Iris pigment epithelial cell (primary cell): ENCODE measurements around the gene ADRM1.

Experiments
- DNase-seq: peaks from one replicate; pipeline ENCODE4 v3.0.0-alpha.2; 2011; ENCODE audit warnings: low read depth

Gene ADRM1

GRCh38 chr20:62302341-62303061 lies at the start of gene ADRM1:
TSS of gene ADRM1 (plus strand) at chr20:62302997. CDS start at chr20:62303569, 572 bp downstream.
- DNase-seq = peak; percentile 96

GRCh38 chr20:62253398-62253797 lies 49.4 kb upstream of the ADRM1 start:
- no peak for DNase-seq

GRCh38 chr20:62254021-62254724 lies 48.6 kb upstream of the ADRM1 start:
- no peak for DNase-seq

GRCh38 chr20:62255976-62256375 lies 46.8 kb upstream of the ADRM1 start:
- DNase-seq = no peak

GRCh38 chr20:62258499-62259293 lies 44.1 kb upstream of the ADRM1 start:
- DNase-seq = peak; percentile 90

GRCh38 chr20:62259294-62259565 lies 43.6 kb upstream of the ADRM1 start:
- DNase-seq = no peak

GRCh38 chr20:62262064-62262463 lies 40.7 kb upstream of the ADRM1 start:
- no peak for DNase-seq

- DNase-seq = no peak
Measured at GRCh38 chr20:62263396-62263795, 39.4 kb upstream of the ADRM1 start.

GRCh38 chr20:62265365-62265764 lies 37.4 kb upstream of the ADRM1 start:
- no peak for DNase-seq

- peak; percentile 10 for DNase-seq
Measured at GRCh38 chr20:62266340-62266739, 36.5 kb upstream of the ADRM1 start.

GRCh38 chr20:62266851-62267250 lies 35.9 kb upstream of the ADRM1 start:
- DNase-seq = no peak

- DNase-seq = no peak
Measured at GRCh38 chr20:62267543-62267942, 35.3 kb upstream of the ADRM1 start.

- DNase-seq = no peak
Measured at GRCh38 chr20:62268228-62268900, 34.4 kb upstream of the ADRM1 start.

GRCh38 chr20:62269378-62269777 lies 33.4 kb upstream of the ADRM1 start:
- DNase-seq = no peak

- no peak for DNase-seq
Measured at GRCh38 chr20:62269871-62270270, 32.9 kb upstream of the ADRM1 start.

- DNase-seq = no peak
Measured at GRCh38 chr20:62272200-62272599, 30.6 kb upstream of the ADRM1 start.

- DNase-seq = no peak
Measured at GRCh38 chr20:62273416-62273815, 29.4 kb upstream of the ADRM1 start.

- DNase-seq = no peak
Measured at GRCh38 chr20:62274332-62274950, 28.4 kb upstream of the ADRM1 start.

GRCh38 chr20:62275219-62275618 lies 27.6 kb upstream of the ADRM1 start:
- no peak for DNase-seq

GRCh38 chr20:62276439-62276838 lies 26.4 kb upstream of the ADRM1 start:
- no peak for DNase-seq

- DNase-seq = no peak
Measured at GRCh38 chr20:62277253-62277652, 25.5 kb upstream of the ADRM1 start.

GRCh38 chr20:62280303-62280702 lies 22.5 kb upstream of the ADRM1 start:
- no peak for DNase-seq
